HFFc6 (cell line): ENCODE data around the gene LYPLAL1. TPM values are rescaled to one million over a fixed set of nuclear protein-coding genes. Genes with fewer than 3 reads are reported as not detected.
A peak's percentile ranks its signal among the peaks of the same experiment; 100 is the strongest.
"Not testable (repeated sequence)": the region's sequence is repeated elsewhere in the genome, so short reads cannot be mapped to it uniquely, and the experiment has no call there.

Experiments used
- DNase-seq: peaks from one replicate; pipeline ENCODE4 v3.0.0-alpha.2; 2018
- H3K27ac Mint-ChIP-seq: 2 replicates; pipeline ENCODE4 v1.8.0; 2020; ENCODE audit warnings: mild to moderate bottlenecking, mixed read lengths
- H3K27me3 Mint-ChIP-seq: 2 replicates; pipeline ENCODE4 v1.8.0; 2021; ENCODE audit warnings: mild to moderate bottlenecking, moderate library complexity, mixed read lengths; ENCODE audit not compliant: insufficient read depth
- H3K36me3 Mint-ChIP-seq: 2 replicates; pipeline ENCODE4 v1.8.0; 2021; ENCODE audit warnings: low read depth, mixed read lengths
- H3K4me1 Mint-ChIP-seq: 2 replicates; pipeline ENCODE4 v1.8.0; 2020; ENCODE audit warnings: low read depth, mixed read lengths
- H3K4me3 Mint-ChIP-seq: 2 replicates; pipeline ENCODE4 v1.8.0; 2020; ENCODE audit warnings: mild to moderate bottlenecking, moderate library complexity, mixed read lengths
- H3K9me3 Mint-ChIP-seq: 2 replicates; pipeline ENCODE4 v1.8.0; 2020; ENCODE audit warnings: mild to moderate bottlenecking, mixed read lengths
- CTCF ChIP-seq: fragments of 200-600 bp; sonication (generic); IDR thresholded peaks from 2 replicates; pipeline ENCODE4 v1.5.0; 2021; ENCODE audit warnings: antibody characterized with exemption, mild to moderate bottlenecking
- total RNA-seq, 6 experiments: library from RNA; stranded (reverse); fragmentation: NEBNext Ultra II Directional; extraction: Animal tissue kit (Norgen Biotek cat#: 25700); gene quantifications; 2 replicates in 1 of 6; 3 replicates in 5 of 6; pipeline ENCODE4 v1.2.3, GENCODE V29; 2021

LYPLAL1 gene
- total RNA-seq, 6 experiments from 2014 or later: 20.5 to 28.1 (median 22.3) TPM

- no peaks in the 10 kb centered on the region for H3K27me3 Mint-ChIP-seq
Observed at GRCh38 chr1:219189021-219189824, 15.5 kb downstream of the LYPLAL1 start.

GRCh38 chr1:219189952-219190351, 16.3 kb downstream of the LYPLAL1 start:
- H3K4me1 Mint-ChIP-seq: peaks cover 27% of the 10 kb centered on the region
- peaks cover 6% of the 10 kb centered on the region for H3K36me3 Mint-ChIP-seq
- no peaks in the 10 kb centered on the region for H3K27me3 Mint-ChIP-seq

More at GRCh38 chr1:219189021-219189824, 15.5 kb downstream of the LYPLAL1 start:
- H3K9me3 Mint-ChIP-seq: no peaks in the 10 kb centered on the region
- no peak for TF ChIP-seq CTCF
- peak; percentile 50 for DNase-seq
- peaks cover 9% of the 10 kb centered on the region for H3K36me3 Mint-ChIP-seq
- peak overlapping the region; percentile 61 for H3K27ac Mint-ChIP-seq
- peaks cover 27% of the 10 kb centered on the region for H3K4me1 Mint-ChIP-seq
- H3K4me3 Mint-ChIP-seq: peak overlapping the region; percentile 59

GRCh38 chr1:219190605-219191004, 16.9 kb downstream of the LYPLAL1 start:
- no peak overlapping the region for H3K4me3 Mint-ChIP-seq
- no peak for TF ChIP-seq CTCF
- H3K4me1 Mint-ChIP-seq: peaks cover 23% of the 10 kb centered on the region
- no peak for DNase-seq
- H3K27me3 Mint-ChIP-seq: no peaks in the 10 kb centered on the region
- H3K27ac Mint-ChIP-seq: no peak overlapping the region
- H3K9me3 Mint-ChIP-seq: no peaks in the 10 kb centered on the region
- peaks cover 3% of the 10 kb centered on the region for H3K36me3 Mint-ChIP-seq

More at GRCh38 chr1:219189952-219190351, 16.3 kb downstream of the LYPLAL1 start:
- no peak overlapping the region for H3K27ac Mint-ChIP-seq
- TF ChIP-seq CTCF: no peak
- H3K4me3 Mint-ChIP-seq: no peak overlapping the region
- H3K9me3 Mint-ChIP-seq: no peaks in the 10 kb centered on the region
- no peak for DNase-seq

- H3K36me3 Mint-ChIP-seq: peaks cover 25% of the 10 kb centered on the region
- H3K27me3 Mint-ChIP-seq, H3K4me3 Mint-ChIP-seq, H3K27ac Mint-ChIP-seq, H3K4me1 Mint-ChIP-seq, DNase-seq, H3K9me3 Mint-ChIP-seq: not testable (repeated sequence)
Observed at GRCh38 chr1:219195833-219196232, 22.2 kb downstream of the LYPLAL1 start.

- Mint-ChIP-seq H3K27me3 (no peaks in the 10 kb centered on the region), H3K36me3 (peaks cover 13% of the 10 kb centered on the region), H3K9me3 (no peaks in the 10 kb centered on the region), H3K27ac (no peak overlapping the region), H3K4me3 (no peak overlapping the region), H3K4me1 (no peaks in the 10 kb centered on the region)
- DNase-seq: no peak
- TF ChIP-seq CTCF: no peak
Observed at GRCh38 chr1:219201656-219202055, 28.0 kb downstream of the LYPLAL1 start.

GRCh38 chr1:219202567-219202966, 28.9 kb downstream of the LYPLAL1 start:
- Mint-ChIP-seq H3K4me3 (no peak overlapping the region), H3K27ac (no peak overlapping the region), H3K9me3 (no peaks in the 10 kb centered on the region), H3K36me3 (peaks cover 6% of the 10 kb centered on the region; the same call in 1 of the 2 replicates), H3K27me3 (no peaks in the 10 kb centered on the region), H3K4me1 (no peaks in the 10 kb centered on the region)
- TF ChIP-seq CTCF: no peak
- no peak for DNase-seq
